Myocyte (in vitro differentiated cells): ENCODE results near the gene FBXW4. TPM values are rescaled to one million over a fixed set of nuclear protein-coding genes. Genes with fewer than 3 reads are reported as not detected.
"Not testable (repeated sequence)": the region's sequence is repeated elsewhere in the genome, so short reads cannot be mapped to it uniquely, and the experiment has no call there.

Experiments used
- DNase-seq: peaks from one replicate; pipeline ENCODE4 v3.0.0-alpha.2; 2012; ENCODE audit warnings: low read depth
- total RNA-seq: library from RNA; depleted of rRNA; stranded (reverse); fragments of >200 nt; gene quantifications from 2 replicates; pipeline ENCODE4 v1.2.3, GENCODE V29; 2014

FBXW4 gene
- total RNA-seq, 1 donor from 2014 or later, result 27.7 TPM

DNA sequence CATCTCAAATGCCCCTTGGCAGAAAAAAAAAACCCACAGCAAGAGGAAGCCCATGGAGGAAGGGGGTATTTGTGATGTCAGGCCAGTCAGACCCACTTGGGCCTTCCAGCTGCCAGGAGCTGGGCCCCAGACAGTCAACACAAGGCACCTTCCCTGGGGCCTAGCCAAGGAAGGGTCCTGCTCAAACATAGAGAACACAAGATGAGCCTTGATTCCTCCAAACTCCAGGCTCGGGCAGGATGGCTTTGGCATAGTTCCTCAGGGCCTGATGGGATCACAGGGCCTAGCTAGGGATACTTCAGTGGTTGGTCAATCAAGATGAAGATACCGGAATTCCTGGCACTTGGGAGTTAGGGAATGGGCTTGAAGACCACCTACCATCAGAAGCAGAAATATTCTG lies 76.1 kb downstream of the FBXW4 start:
- no peak for DNase-seq

DNA sequence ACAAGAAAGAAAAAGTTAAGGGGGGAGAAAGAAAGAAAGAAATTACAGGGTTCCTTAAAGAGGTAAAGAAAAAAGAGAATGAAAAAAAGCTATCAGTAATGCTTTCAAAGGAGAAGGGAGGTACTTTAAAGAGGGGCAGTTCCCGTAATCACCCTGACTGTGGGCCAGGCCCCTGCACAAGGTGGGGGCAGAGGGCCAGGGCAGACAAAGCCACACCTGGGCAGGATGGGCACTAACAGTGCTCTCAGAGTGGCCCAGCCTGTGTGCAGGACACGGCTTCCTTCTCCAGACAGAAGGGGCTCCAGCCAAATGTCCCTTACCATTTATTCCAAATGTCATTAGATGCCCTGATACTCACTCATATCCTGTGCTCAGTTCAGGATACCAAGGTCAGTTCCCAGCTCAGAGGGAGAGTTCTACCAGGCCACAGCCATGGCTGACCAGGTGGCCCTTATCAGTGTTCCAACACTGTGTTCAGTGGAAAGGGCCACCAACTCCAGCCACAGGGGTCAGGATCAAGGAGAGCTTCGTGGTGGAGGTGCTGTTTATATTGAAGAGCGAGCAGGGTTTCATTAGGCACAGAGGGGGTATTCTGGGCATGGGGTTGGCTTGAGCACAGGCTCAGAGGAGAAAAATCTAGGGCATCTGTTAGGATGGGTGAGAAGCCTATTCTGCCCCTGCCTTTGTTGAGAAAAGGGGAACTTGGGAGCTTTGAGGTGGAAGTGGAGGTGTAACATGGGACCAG lies 77.0 kb downstream of the FBXW4 start:
- no peak for DNase-seq

DNA sequence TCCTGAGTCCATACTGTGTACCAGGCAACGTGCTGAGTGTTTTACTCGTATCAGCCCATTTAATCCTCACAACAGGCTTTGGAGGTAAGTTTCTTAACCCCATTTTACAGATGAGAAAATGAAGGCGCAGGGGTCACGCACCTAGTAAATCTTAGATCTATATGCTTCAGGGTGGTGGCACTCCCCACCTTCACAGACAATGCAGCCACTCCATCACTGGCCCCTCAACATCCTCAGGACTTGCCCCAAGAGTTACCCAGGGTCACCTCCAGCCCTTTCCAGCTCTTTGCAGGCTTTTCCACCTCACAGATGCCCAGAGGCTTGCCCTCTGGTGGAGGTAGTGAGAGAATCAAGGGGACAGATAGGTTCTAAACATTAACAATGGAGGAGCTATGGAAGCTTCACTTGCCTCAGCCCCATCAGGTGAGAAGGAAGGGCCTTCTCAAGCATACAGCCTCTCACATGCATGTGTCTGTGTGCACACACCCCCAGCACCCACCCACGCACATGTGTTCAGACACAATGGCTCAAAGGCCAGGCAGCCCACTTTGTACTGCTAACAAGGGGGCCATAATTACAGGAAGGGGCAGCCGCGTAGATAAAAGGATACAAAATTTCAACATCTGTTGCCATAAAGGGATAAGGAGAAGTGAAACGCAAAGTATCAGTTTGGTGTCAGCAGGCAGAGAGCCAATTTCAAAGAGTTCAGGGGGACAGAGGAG lies 77.7 kb downstream of the FBXW4 start:
- no peak for DNase-seq

DNA sequence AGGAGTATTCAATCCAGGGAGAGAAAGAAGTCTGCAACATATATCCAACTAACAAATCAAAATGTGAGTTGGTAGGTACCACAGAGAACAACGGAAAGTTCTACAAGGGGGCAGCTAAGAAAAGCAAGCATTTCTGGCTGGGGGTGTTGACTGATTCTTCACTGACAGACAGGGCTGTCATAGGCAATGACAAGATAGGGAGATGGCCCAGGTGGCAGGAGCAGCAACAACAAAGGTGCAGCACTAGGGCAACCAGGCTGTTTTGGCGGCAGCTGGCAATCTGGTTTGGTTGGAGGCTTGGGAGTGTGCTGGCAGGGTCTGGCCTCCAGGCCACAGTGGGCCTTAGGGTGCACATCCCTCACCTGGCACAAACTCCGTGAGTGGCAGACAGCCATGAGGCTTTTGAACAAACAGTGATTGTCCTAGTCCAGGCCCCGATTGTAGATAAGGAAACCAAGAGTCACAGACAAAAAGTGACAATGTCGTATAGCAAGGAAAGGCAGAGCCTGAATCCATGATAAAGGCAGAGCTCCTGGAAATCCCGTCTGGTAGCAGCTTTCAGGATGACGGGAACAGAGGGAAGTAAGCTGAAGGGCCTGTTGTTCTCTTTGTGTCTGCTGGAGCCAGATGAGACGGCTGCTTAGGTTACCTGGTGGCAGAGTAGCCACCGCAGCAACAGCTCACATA lies 78.4 kb downstream of the FBXW4 start:
- no peak for DNase-seq

DNA sequence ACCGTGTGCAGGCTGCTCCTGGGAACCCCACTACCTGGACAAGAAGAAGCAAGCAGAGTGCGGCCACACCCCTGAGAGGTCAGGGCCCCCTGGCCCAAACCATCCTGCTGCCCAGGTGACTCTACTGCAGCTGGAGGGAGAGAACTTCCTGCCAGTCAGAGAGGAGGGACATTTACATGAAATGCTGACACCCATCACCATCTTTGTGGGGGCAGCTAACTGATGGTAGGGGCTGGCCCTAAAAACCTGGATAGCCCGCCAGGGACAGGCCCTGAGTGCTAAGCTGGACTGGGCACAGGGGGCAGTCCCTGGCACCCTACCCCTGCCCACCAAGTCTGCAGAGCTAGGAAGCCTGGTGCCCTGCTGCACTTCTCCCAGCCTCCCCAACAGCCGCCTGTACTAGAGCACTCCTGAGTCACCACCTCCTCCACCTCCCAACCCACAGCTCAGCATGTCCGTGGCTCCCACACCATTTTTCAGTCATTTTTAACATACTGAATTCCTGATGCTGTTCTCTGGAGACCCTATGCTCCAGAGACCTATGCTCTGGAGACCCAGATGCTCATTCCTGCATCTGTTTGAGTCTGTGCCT lies 79.3 kb downstream of the FBXW4 start:
- no peak for DNase-seq

DNA sequence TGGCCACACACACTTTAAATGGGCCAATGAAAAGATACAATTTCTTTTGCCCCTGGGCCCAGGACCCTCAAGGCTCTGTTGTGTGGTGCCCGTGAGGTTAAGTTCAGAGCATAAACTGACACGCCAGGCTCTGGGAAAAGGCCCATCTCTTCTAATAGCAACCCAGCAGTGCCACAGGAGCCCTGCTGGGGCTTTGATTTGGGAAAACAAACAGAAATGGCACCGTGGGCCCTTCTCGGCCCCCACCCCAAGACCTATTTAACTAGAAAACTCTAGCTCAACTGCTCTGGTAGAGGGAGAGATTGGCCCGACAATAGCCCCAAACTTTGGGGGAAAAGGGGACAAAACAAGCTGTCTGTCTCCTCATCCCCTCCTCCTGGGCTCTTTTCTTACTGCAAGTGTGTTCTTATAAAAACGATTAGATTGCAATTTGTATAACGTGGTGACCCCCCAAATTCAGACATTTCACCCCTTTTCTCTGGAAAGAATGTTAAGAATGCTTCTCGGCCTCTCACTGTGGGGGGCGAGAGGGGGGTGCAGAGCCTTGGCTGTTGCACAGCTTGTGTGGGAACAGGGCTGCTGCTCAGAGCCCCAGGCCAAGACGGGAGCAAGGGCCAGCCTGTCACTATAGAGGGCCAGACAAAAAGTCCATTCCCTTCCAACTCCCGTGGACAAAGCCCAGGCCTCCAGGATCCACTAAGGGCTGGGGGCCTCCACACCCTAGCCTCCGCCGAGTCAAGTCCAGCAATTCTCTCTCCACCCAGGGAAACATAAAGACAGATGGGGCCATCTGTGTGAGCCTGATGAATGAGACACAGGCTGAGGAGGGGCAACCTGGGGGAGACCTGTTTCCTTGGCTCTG lies 80.1 kb downstream of the FBXW4 start:
- no peak for DNase-seq

DNA sequence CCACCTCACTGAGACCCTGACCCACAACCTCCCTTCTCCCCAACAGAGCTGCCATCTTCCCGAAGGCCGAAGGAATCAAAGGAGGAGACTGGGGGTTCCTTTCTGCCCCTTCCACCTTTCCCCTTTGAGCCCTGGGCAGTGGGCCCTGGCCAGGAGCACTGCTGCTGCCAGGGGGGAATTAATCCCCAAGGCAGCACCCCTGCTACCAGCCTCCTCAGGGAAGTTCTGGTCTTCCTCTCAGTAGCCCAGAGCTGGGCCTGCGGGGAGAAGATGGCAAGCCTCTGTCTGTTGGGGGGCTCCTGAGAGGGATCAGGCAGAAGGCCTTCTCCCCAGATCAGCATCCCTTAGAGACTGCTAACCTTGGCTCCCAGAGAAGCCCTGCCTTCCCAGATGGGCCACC lies 81.3 kb downstream of the FBXW4 start:
- DNase-seq, result no peak

DNA sequence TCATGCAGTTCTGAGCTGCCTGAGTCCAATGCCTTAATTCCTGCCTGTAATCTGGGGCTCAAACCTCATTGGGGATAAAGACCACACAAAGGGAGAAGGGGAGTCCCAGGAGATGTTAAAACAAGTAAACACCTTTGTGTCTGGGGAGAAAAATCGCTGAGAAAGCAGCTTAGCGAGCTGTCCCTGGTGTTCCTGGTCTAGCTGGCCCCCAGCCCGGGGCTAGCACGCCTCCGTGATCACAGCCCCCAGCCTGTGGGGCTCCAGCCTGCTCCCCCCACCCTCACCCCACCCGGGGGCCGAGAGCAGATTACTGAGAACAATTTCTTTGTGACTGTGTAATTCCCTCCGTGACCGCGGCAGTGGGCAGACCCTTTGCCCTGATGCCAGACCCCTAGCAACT lies 82.1 kb downstream of the FBXW4 start:
- DNase-seq, result no peak

DNA sequence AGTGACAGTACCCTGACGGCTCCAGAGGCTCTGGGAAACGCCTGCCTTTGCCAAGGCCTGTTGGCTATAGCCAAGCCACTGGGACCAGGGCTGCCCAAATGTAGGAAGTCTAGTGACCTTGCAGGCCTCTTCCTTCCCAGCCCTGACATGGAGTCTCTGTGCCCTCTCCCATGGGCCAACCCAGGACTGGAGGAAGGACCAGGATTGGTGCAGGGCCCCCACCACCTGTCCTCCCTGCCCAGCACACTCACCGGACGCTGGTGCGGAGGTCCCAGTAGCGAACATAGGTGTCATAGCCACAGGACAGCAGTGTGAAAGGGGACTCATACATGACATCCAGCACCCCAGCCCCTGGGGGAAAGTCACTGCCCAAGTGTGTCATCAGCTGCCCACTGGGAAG lies 82.9 kb downstream of the FBXW4 start:
- DNase-seq, result no peak

DNA sequence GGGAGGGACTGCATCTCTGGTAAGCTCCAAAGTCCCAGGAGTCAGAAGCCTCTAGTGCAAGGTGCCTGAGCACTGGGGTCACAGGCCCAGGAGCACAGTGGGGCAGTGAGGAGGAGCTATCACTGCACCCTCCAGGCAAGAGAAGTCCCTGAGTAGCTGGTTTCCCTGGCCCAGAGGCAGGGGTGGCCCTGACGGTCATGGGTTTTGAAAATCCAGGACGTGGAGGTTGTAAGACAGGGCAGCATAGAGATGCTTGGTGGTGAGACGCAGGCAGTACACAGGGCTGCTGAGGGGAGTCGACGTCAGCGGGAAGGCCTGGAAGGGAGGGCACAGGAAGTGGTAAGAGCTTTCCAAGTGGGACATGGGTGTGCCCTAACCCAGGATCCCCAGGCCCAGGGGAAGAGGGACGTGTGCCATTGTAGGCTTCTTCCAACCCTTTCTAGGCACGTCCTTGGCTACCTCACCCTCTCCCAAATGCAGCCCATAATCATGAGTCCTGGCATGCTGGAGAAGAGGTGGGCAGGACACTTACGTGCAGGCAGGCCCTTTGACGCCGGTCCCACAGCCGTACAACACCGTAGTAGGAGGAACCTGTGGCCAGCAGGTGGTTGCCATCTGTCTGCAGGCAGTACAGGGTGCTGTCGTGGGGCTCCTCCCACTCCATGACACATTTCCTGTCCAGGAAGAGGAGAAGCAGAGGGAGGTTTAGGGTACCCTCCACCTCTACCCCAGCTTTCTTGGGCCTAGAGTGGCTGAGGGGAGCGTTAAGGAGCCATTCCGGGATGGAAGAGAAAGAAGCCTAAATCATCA lies 83.7 kb downstream of the FBXW4 start:
- no peak for DNase-seq

DNA sequence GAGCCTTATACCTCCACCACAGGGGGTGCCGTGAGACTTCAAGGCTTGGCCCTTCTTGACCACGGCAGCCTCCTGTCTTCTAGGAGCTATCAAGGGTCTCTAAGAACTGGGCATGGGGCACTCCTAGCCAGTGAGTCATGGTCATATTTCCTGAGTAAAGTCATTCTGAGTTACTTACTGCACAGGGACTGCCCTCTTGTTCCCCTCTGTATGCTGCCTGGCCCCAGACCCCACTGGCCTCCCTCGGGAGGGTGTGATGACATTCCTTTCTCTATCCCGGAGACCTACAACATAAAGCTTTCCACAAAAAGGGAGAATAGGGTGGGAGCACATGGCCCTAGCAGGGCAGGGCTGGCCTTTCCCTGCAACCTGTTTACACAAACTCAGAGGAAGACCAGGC lies 85.5 kb downstream of the FBXW4 start:
- no peak for DNase-seq

DNA sequence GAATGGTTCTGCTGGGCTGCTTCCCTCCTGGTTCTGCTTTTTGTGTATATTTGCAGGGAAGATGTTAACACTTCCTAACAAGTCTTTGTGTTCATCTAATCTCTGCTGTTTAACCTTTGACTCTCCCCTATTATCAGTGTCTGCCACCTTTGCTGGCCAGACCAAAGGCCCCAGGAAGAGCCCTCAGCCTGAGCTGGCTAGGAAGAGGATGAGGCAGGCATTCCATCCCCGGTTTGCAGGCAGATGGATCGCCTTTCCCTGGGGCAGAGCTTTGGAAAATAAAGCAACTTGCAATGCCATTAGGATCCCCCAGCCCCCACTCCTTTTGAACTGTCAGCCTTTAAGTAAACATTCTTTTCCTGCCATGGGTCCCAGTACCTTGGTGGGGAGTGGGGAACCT lies 87.8 kb downstream of the FBXW4 start:
- no peak for DNase-seq

DNA sequence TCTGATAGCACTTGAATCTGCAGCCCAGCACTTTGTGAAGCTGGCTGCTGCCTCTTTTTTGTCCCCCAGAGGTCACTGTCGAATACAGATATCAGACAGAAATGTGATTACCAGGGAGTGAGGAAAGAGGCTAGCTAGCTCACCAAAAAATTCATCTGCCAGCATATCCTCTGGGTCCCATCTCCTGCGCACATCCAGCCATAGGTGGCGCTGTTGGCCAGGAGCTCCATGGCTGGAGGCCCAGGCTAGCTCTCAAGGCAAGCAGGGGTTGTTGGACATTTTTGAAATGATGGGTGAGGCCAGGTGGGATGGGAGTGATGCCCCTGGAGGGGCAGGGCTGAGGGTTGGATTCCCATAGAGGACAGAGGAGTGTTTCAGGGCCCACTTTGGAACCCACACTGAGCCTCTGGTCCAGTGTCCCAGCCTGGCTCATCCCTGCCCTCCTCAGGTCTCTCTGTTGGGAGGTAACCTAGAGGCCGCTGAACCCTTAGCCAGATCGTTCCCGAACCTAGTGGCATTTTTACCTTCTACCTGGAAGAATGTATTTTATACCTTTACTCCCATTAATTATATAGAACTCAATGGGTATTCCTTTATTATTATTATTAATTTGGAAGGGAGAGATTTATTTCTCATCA lies 92.1 kb downstream of the FBXW4 start:
- peak; percentile 85 for DNase-seq

DNA sequence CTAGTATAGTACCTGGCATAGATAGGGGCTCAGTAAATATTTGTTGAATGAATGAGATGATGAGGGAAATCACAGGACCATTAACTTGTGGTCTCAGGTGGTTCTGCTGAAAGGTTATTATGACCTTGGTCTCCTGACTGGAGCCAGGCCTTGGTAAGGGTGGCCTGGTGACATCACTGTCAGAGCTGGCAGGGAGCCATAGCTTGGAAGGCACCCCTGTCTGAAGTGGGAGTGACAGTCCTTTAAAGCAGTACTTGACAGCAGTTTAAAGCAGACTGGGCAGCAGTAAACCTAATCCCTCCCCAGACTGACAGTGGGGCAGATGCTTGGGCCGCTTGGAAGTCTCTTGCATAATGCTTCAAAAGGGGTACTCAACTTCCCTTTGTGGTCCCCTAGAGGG lies 93.4 kb downstream of the FBXW4 start:
- no peak for DNase-seq

DNA sequence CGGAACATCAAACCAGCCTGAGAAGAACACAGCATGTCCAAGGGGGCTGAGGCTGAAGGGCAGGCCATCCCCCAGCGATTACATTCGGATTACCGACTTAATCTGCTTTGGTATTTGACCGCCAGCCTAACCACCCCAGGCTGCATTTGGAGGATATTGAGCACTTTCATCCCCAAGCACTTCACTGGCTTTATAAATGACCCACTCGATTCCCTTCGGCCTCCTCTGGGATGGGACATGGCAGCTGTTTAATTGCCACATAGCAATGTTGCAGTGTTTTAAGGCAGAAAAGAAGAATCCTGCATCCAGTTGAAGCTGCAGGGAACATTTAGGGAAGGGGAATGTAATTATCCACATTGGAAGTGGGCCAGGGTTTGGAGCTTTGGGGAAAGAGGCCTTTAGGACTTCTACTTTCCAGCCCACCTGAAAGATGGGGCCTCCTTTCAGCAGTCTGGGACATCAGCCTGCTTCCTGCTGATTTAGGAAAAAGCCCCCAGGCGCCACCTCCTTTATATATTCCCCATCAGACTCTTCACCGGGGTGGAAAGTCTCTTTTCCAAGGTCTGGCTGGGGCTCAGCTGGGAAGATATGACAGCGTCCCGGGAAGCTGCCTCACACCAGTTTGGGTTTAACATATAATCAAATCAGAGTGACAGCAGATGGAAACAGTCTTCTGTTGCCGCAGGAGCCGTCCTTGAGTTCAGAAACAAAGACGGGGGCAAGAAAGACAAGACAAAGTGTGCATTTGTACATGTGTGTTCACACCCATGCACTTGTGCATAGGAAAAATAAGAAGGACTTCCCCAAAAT lies 97.7 kb downstream of the FBXW4 start:
- DNase-seq, result no peak

DNA sequence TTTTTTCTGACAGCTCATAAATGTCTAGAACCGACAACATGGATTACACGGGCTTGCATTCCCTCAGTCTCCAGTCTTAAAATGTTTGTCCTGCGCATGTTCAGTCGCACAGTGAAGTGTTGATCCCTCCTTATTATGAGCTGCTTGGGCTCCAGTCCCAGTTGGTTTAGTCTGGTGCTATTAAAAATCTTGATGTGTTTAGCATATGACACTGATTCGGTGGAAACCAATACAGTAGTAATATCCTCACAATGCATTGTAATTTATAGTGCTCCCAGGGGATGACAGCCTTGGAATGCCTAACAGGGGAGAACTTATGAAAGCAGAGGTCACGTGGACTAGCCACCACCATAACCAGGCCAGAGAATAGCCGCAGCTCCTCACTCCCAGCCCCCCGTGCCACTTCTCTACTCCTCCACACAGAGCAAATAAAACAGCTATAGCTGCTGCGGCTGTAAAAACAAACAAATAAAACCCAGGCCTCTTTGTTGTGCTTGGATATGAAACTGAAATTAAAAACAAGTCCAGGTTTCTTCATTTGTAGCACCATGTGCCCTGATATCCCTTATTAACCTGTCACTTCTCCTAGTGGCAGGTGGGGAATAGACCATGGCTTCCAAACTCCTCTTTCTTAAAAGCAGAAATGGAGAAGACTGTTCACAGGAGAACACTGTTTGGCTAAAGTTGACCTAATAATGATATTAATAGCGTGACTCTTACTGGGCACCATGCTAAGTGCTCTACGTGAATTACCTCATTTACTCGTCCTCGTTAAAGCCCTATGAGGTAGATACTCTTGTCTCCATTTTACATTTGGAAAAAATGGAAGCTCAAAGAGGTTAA lies 99.2 kb downstream of the FBXW4 start:
- DNase-seq, result no peak

DNA sequence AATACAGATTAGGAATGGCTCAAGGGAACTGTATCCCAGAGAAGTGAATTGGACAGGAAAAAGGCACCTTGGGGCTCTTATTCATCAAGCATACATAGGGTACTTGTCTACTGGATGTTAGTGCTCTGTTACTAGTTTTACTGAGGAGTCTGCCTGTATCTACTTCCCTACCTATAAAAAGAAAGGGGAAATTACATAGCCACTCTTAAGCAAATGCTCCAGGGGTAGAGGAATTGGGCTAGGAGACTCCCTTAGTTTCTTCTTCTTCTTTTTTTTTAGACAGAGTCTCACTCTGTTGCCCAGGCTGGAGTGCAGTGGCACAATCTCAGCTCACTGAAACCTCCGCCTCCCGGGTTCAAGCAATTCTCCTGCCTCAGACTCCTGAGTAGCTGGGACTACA lies 101.6 kb downstream of the FBXW4 start:
- not testable (repeated sequence) for DNase-seq

DNA sequence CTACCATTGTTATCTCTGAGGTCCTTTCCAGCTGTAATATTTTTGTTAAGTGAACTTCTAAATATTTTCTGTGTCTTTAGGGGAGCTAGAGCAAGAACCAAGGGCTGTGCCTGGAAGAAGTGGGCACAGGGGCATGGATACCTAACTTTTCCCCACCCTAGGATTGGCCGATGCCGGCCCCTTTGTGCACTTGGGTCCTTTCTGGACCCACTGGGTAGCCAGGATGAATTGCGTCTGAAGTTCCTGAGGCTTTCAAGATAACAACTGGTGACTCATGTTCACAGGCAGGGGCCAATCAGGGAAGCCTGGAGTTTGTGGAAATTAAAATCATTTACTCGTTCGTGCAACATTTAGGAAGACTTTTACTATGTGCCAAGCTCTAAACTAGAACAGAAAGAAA lies 106.1 kb downstream of the FBXW4 start:
- DNase-seq, result peak; percentile 24
